Gastrocnemius medialis (tissue), 4 donors: ENCODE results near the gene SLC16A13. TPM values are rescaled to one million over a fixed set of nuclear protein-coding genes. Genes with fewer than 3 reads are reported as not detected.
A peak's percentile ranks its signal among the peaks of the same experiment; 100 is the strongest.

Experiments
- ATAC-seq, 2 donors: fragments of 150-250 bp; one replicate each; pipeline ENCODE4 v1.9.1; 2016
- DNase-seq, 2 donors: peaks; one replicate each; pipeline ENCODE4 v3.0.0-alpha.2; 2019
- H3K27ac ChIP-seq, 4 donors: fragments of 200-600 bp; sonication (generic); 1 replicate in 1 of 4; 2 replicates in 3 of 4; pipeline ENCODE4 v1.5.1; 2016 to 2018; ENCODE audit warnings: mild to moderate bottlenecking in 2 of 4, moderate library complexity in 1 of 4
- H3K27me3 ChIP-seq, 3 donors: fragments of 200-600 bp; sonication (generic) in 2 of 3; 1 replicate in 1 of 3; 2 replicates in 2 of 3; pipeline versions ENCODE4 v1.5.1 to v1.6.0; 2016 to 2019; ENCODE audit warnings: mild to moderate bottlenecking in 1 of 3, moderate library complexity in 1 of 3
- H3K36me3 ChIP-seq, 2 donors: fragments of 200-600 bp; sonication (generic) in 1 of 2; one replicate each; pipeline ENCODE4 v1.5.1; 2017 to 2018
- H3K4me1 ChIP-seq, 2 donors: fragments of 200-600 bp; sonication (generic) in 1 of 2; one replicate each; pipeline ENCODE4 v1.5.1; 2016 to 2017; ENCODE audit warnings: mild to moderate bottlenecking in 2 of 2
- H3K4me3 ChIP-seq, 4 donors: fragments of 200-600 bp; sonication (generic) in 3 of 4; 1 replicate in 1 of 4; 2 replicates in 3 of 4; pipeline ENCODE4 v1.5.1; 2016 to 2019; ENCODE audit warnings: mild to moderate bottlenecking in 2 of 4
- H3K9me3 ChIP-seq, 3 donors: fragments of 200-600 bp; sonication (generic) in 2 of 3; 1 replicate in 1 of 3; 2 replicates in 2 of 3; pipeline ENCODE4 v1.5.1; 2016 to 2019
- CTCF ChIP-seq, 5 experiments: fragments of 450-650 bp in 3 of 5; fragments of 200-600 bp in 2 of 5; sonication (generic) in 2 of 5; IDR thresholded peaks in 4 of 5; conservative IDR thresholded peaks in 1 of 5; 1 replicate in 4 of 5; 2 replicates in 1 of 5; pipeline ENCODE4 v1.5.1; 2016 to 2019; ENCODE audit warnings: antibody characterized with exemption in 5 of 5, mild to moderate bottlenecking in 3 of 5, moderate library complexity in 3 of 5
- POLR2A ChIP-seq, 2 donors: fragments of 450-650 bp; IDR thresholded peaks; one replicate each; pipeline ENCODE4 v1.6.1; 2017; ENCODE audit warnings: antibody characterized with exemption in 2 of 2, mild to moderate bottlenecking in 2 of 2, moderate library complexity in 2 of 2
- in situ Hi-C, 4 donors: fragments of 200-750 bp; cut with MboI; loops; one replicate each; pipeline versions ENCODE4 v1.15.0 to v1.8.0; 2017; ENCODE audit warnings: low sequenced_read_pairs in 4 of 4
- intact Hi-C: fragments of 100-400 bp; cut with DNase I; formaldehyde crosslinking; loops from one replicate; pipeline ENCODE4 v1.15.1; 2023; ENCODE audit warnings: low total_unique reads
- total RNA-seq, 4 donors: library from RNA; depleted of rRNA; stranded (reverse); fragments of >200 nt; gene quantifications; one replicate each; pipeline versions ENCODE4 v1.1.0 to v1.2.3, GENCODE V29; 2016

SLC16A13 gene
- total RNA-seq, 4 donors from 2014 or later: 0.36 to 0.49 TPM; not detected in 2

GRCh38 chr17:7023576-7024401, 12.0 kb upstream of the SLC16A13 start:
- TF ChIP-seq POLR2A (IDR thresholded peaks at IDR 0.05) (peak; percentile 65 to 78), CTCF (IDR thresholded peaks at IDR 0.05 in 4 of 5, conservative IDR thresholded peaks at IDR 0.05 in 1 of 5) (no peak)
- intact Hi-C loops: loop anchor here (10.0 kb wide), 1 partner anchor 461 kb away; the partner anchor contains the start of genes POLR2A and SLC35G6
- Histone ChIP-seq H3K27me3 (peaks cover 14 to 16% (median 15%) of the 10 kb centered on the region in 3 donors), H3K4me1 (peaks cover 17 to 30% of the 10 kb centered on the region in 2 donors), H3K36me3 (no peaks in the 10 kb centered on the region), H3K27ac (peak overlapping the region; percentile 93 to 99 (median 96)), H3K9me3 (no peaks in the 10 kb centered on the region), H3K4me3 (peak overlapping the region; percentile 35 to 56 (median 44))
- peak; percentile 69 to 88 for DNase-seq
- in situ Hi-C loops: loop anchor here (25.0 kb wide), 2 partner anchors 361 to 386 kb away; partner anchors contain the start of genes C17orf100 (in 3 of the 4), MED31 (in 3 of the 4), KIAA0753 (in 1 of the 4) and TXNDC17 (in 1 of the 4)
- ATAC-seq: peak; percentile 41 to 56

GRCh38 chr17:7024402-7024785, 11.4 kb upstream of the SLC16A13 start:
- Histone ChIP-seq H3K27ac (peak overlapping the region in 3 of 4 donors; percentile 42 to 99 (median 65)), H3K36me3 (no peaks in the 10 kb centered on the region), H3K9me3 (no peaks in the 10 kb centered on the region), H3K27me3 (peaks cover 14 to 16% (median 15%) of the 10 kb centered on the region in 3 donors), H3K4me1 (peaks cover 20 to 24% of the 10 kb centered on the region in 2 donors), H3K4me3 (peak overlapping the region in 3 of 4 donors; percentile 11 to 45 (median 35))
- intact Hi-C loops (loop anchor here (10.0 kb wide), 1 partner anchor 460 kb away; the partner anchor contains the start of genes POLR2A and SLC35G6), in situ Hi-C loops (loop anchor here (25.0 kb wide), 2 partner anchors 362 to 387 kb away; partner anchors contain the start of genes C17orf100 (in 3 of the 4), MED31 (in 3 of the 4), KIAA0753 (in 1 of the 4) and TXNDC17 (in 1 of the 4))
- TF ChIP-seq POLR2A (IDR thresholded peaks at IDR 0.05) (no peak), CTCF (IDR thresholded peaks at IDR 0.05 in 4 of 5, conservative IDR thresholded peaks at IDR 0.05 in 1 of 5) (no peak)
- ATAC-seq: no peak
- no peak for DNase-seq

GRCh38 chr17:7025245-7025644, 10.6 kb upstream of the SLC16A13 start:
- in situ Hi-C loops (loop anchor here in 1 of 4 donors (25.0 kb wide), 1 partner anchor 312 kb away; the partner anchor contains the start of genes ACAP1 and NEURL4), intact Hi-C loops (loop anchor here (10.0 kb wide), 1 partner anchor 460 kb away; the partner anchor contains the start of genes POLR2A and SLC35G6)
- Histone ChIP-seq H3K4me1 (peaks cover 19 to 21% of the 10 kb centered on the region in 2 donors), H3K36me3 (no peaks in the 10 kb centered on the region), H3K9me3 (no peaks in the 10 kb centered on the region), H3K27me3 (peaks cover 14 to 16% (median 15%) of the 10 kb centered on the region in 3 donors), H3K27ac (peak overlapping the region in 3 of 4 donors; percentile 42 to 99 (median 52)), H3K4me3 (no peak overlapping the region)
- DNase-seq (no peak), ATAC-seq (no peak)
- no peak for TF ChIP-seq CTCF (IDR thresholded peaks at IDR 0.05 in 4 of 5, conservative IDR thresholded peaks at IDR 0.05 in 1 of 5)
- no peak for TF ChIP-seq POLR2A (IDR thresholded peaks at IDR 0.05)

GRCh38 chr17:7026471-7027115, 9.2 kb upstream of the SLC16A13 start:
- DNase-seq: no peak
- peaks cover 6 to 9% of the 10 kb centered on the region in 2 donors for H3K4me1 ChIP-seq
- H3K27ac ChIP-seq: peak overlapping the region; percentile 25 to 99 (median 72)
- H3K27me3 ChIP-seq: peaks cover 14 to 16% (median 15%) of the 10 kb centered on the region in 3 donors
- in situ Hi-C loops: loop anchor here in 1 of 4 donors (25.0 kb wide), 1 partner anchor 311 kb away; the partner anchor contains the start of genes ACAP1 and NEURL4
- no peaks in the 10 kb centered on the region for H3K36me3 ChIP-seq
- ATAC-seq: no peak
- H3K4me3 ChIP-seq: no peak overlapping the region
- TF ChIP-seq POLR2A (IDR thresholded peaks at IDR 0.05): no peak
- intact Hi-C loops: loop anchor here (10.0 kb wide), 1 partner anchor 458 kb away; the partner anchor contains the start of genes POLR2A and SLC35G6
- H3K9me3 ChIP-seq: no peaks in the 10 kb centered on the region
